Mesenchymal stem cell (in vitro differentiated cells and primary cell): ENCODE data around the gene BLVRB.
"Not testable (repeated sequence)": the region's sequence is repeated elsewhere in the genome, so short reads cannot be mapped to it uniquely, and the experiment has no call there.

Experiments
- DNase-seq: peaks from one replicate; pipeline ENCODE4 v3.0.0-alpha.2; 2013
- H2AFZ ChIP-seq: one replicate; pipeline ENCODE4 v1.6.1; 2013; ENCODE audit warnings: low read depth, mild to moderate bottlenecking, control low read depth, inconsistent platforms, low read length, moderate library complexity
- H2AK5ac ChIP-seq: 2 replicates; pipeline ENCODE4 v1.6.1; 2013; ENCODE audit warnings: low read length, moderate library complexity, mild to moderate bottlenecking, inconsistent platforms; ENCODE audit not compliant: severe bottlenecking
- H2BK120ac ChIP-seq: one replicate; pipeline ENCODE4 v1.6.1; 2013; ENCODE audit warnings: low read depth, mild to moderate bottlenecking, inconsistent platforms, low read length, moderate library complexity
- H2BK12ac ChIP-seq, 2 experiments: one replicate each; pipeline ENCODE4 v1.6.1; 2013; ENCODE audit warnings: inconsistent platforms in 2 of 2, low read length in 2 of 2, mild to moderate bottlenecking in 2 of 2, moderate library complexity in 2 of 2, control low read depth in 1 of 2
- H2BK15ac ChIP-seq: one replicate; pipeline ENCODE4 v1.6.1; 2013; ENCODE audit warnings: mild to moderate bottlenecking, low read depth, inconsistent platforms; ENCODE audit not compliant: poor library complexity, severe bottlenecking
- H2BK5ac ChIP-seq: 2 replicates; pipeline ENCODE4 v1.6.1; 2013; ENCODE audit warnings: low read depth, mild to moderate bottlenecking, low read length, control low read depth, inconsistent platforms; ENCODE audit not compliant: poor library complexity, severe bottlenecking
- H3K14ac ChIP-seq, 2 experiments: one replicate each; pipeline ENCODE4 v1.6.1; 2013; ENCODE audit warnings: inconsistent platforms in 2 of 2, low read length in 2 of 2, control low read depth in 1 of 2, mild to moderate bottlenecking in 1 of 2, moderate library complexity in 1 of 2
- H3K18ac ChIP-seq, 2 experiments: one replicate each; pipeline ENCODE4 v1.6.1; 2013; ENCODE audit warnings: inconsistent platforms in 2 of 2, low read length in 2 of 2, control low read depth in 1 of 2, low read depth in 1 of 2, mild to moderate bottlenecking in 1 of 2
- H3K23ac ChIP-seq, 2 experiments: one replicate each; pipeline ENCODE4 v1.6.1; 2013; ENCODE audit warnings: inconsistent platforms in 2 of 2, low read length in 2 of 2, mild to moderate bottlenecking in 2 of 2, moderate library complexity in 2 of 2, control low read depth in 1 of 2
- H3K27ac ChIP-seq: 2 replicates; pipeline ENCODE4 v1.5.1; 2013; ENCODE audit warnings: mild to moderate bottlenecking, moderate library complexity, low read length, control low read depth, inconsistent platforms; ENCODE audit not compliant: poor library complexity, severe bottlenecking
- H3K27me3 ChIP-seq, 2 experiments: 2 replicates each; pipeline versions ENCODE4 v1.6.1 to v1.7.0; 2013; ENCODE audit warnings: low read length in 2 of 2, mild to moderate bottlenecking in 2 of 2, moderate library complexity in 2 of 2, control low read depth in 1 of 2, inconsistent platforms in 1 of 2; ENCODE audit not compliant: control insufficient read depth in 1 of 2, insufficient read depth in 1 of 2
- H3K36me3 ChIP-seq, 2 experiments: 2 replicates each; pipeline versions ENCODE4 v1.6.1 to v1.7.0; 2013; ENCODE audit warnings: low read length in 2 of 2, control low read depth in 1 of 2, inconsistent platforms in 1 of 2, low read depth in 1 of 2, mild to moderate bottlenecking in 1 of 2; ENCODE audit not compliant: insufficient read depth in 2 of 2, control insufficient read depth in 1 of 2
- H3K4ac ChIP-seq, 2 experiments: one replicate each; pipeline ENCODE4 v1.6.1; 2013; ENCODE audit warnings: inconsistent platforms in 2 of 2, low read length in 2 of 2, mild to moderate bottlenecking in 2 of 2, moderate library complexity in 2 of 2, control low read depth in 1 of 2, low read depth in 1 of 2
- H3K4me1 ChIP-seq: 2 replicates; pipeline ENCODE4 v1.6.1; 2013; ENCODE audit warnings: low read depth, low read length, control low read depth; ENCODE audit not compliant: control insufficient read depth, insufficient read depth
- H3K4me2 ChIP-seq: 2 replicates; pipeline ENCODE4 v1.6.1; 2013; ENCODE audit warnings: low read length, mild to moderate bottlenecking, inconsistent platforms; ENCODE audit not compliant: poor library complexity, severe bottlenecking
- H3K4me3 ChIP-seq, 2 experiments: 2 replicates each; pipeline versions ENCODE4 v1.5.1 to v1.7.0; 2013; ENCODE audit warnings: low read length in 2 of 2, mild to moderate bottlenecking in 2 of 2, control low read depth in 1 of 2, low read depth in 1 of 2; ENCODE audit not compliant: insufficient read depth in 1 of 2
- H3K79me1 ChIP-seq: replicated peaks from 2 replicates; pipeline ENCODE4 v1.6.1; 2013; ENCODE audit warnings: mild to moderate bottlenecking, control low read depth, low read length, inconsistent platforms; ENCODE audit not compliant: poor library complexity, severe bottlenecking
- H3K9ac ChIP-seq: 2 replicates; pipeline ENCODE4 v1.7.0; 2013; ENCODE audit warnings: mild to moderate bottlenecking, low read length, moderate library complexity
- H3K9me3 ChIP-seq: 2 replicates; pipeline ENCODE4 v1.7.0; 2013; ENCODE audit warnings: mild to moderate bottlenecking, low read length; ENCODE audit not compliant: control insufficient read depth
- H4K8ac ChIP-seq: one replicate; pipeline ENCODE4 v1.6.1; 2013; ENCODE audit warnings: inconsistent platforms, mild to moderate bottlenecking, low read length, moderate library complexity
- H4K91ac ChIP-seq: one replicate; pipeline ENCODE4 v1.6.1; 2013; ENCODE audit warnings: mild to moderate bottlenecking, low read length, inconsistent platforms
- WGBS: methylation state at CpG from one replicate; pipeline ENCODE4 v1.1.7; 2013; ENCODE audit warnings: mixed read lengths; 5-methylcytosine and 5-hydroxymethylcytosine counted together

BLVRB gene

GRCh38 chr19:40410030-40410389 lies 55.5 kb downstream of the BLVRB start:
- Histone ChIP-seq H3K14ac (no peak overlapping the region), H2BK15ac (no peak overlapping the region), H3K4me1 (peaks cover 25% of the 10 kb centered on the region), H2AK5ac (no peak overlapping the region), H2BK12ac (no peak overlapping the region), H3K23ac (no peak overlapping the region), H3K79me1 (no peaks in the 10 kb centered on the region), H4K91ac (no peak overlapping the region), H4K8ac (no peak overlapping the region), H3K9ac (no peak overlapping the region), H3K4me3 (no peak overlapping the region), H3K27me3 (peaks cover 3 to 21% of the 10 kb centered on the region in 2 experiments), H2AFZ (no peak overlapping the region), H3K27ac (no peak overlapping the region), H3K9me3 (no peaks in the 10 kb centered on the region), H2BK120ac (no peak overlapping the region), H3K36me3 (no peaks in the 10 kb centered on the region), H3K4me2 (no peak overlapping the region), H2BK5ac (no peak overlapping the region), H3K4ac (no peak overlapping the region), H3K18ac (no peak overlapping the region)
- DNase-seq = no peak
- 85% methylated on average over 8 of the region's 9 CpGs for WGBS

GRCh38 chr19:40408598-40408925 lies 57.0 kb downstream of the BLVRB start:
- not testable (repeated sequence) for H3K4ac ChIP-seq, H4K91ac ChIP-seq, H3K36me3 ChIP-seq, H3K4me2 ChIP-seq, H2BK120ac ChIP-seq, H3K14ac ChIP-seq, H3K4me3 ChIP-seq, H3K9me3 ChIP-seq, H2BK5ac ChIP-seq, H3K18ac ChIP-seq, H3K79me1 ChIP-seq, H2AFZ ChIP-seq, H2BK15ac ChIP-seq, H2AK5ac ChIP-seq, H4K8ac ChIP-seq, H2BK12ac ChIP-seq, DNase-seq, H3K23ac ChIP-seq, H3K27ac ChIP-seq, H3K9ac ChIP-seq
- H3K27me3 ChIP-seq = peaks cover 3 to 21% of the 10 kb centered on the region in 2 experiments
- peaks cover 21% of the 10 kb centered on the region for H3K4me1 ChIP-seq
- WGBS = 91% methylated on average over 8 of the region's 8 CpGs

GRCh38 chr19:40407714-40408597 lies 57.6 kb downstream of the BLVRB start:
- Histone ChIP-seq H3K4ac (no peak overlapping the region), H2BK5ac (no peak overlapping the region), H3K27me3 (peaks cover 2 to 15% of the 10 kb centered on the region in 2 experiments), H3K14ac (no peak overlapping the region), H3K9ac (no peak overlapping the region), H2BK15ac (peak overlapping the region; percentile 36), H4K8ac (peak overlapping the region; percentile 62), H3K4me2 (no peak overlapping the region), H3K36me3 (no peaks in the 10 kb centered on the region), H3K4me3 (no peak overlapping the region), H3K9me3 (no peaks in the 10 kb centered on the region), H3K79me1 (no peaks in the 10 kb centered on the region), H3K4me1 (peaks cover 21% of the 10 kb centered on the region), H2AK5ac (no peak overlapping the region), H2BK12ac (no peak overlapping the region), H2AFZ (no peak overlapping the region), H2BK120ac (no peak overlapping the region), H3K18ac (no peak overlapping the region), H3K23ac (no peak overlapping the region), H4K91ac (peak overlapping the region; percentile 58), H3K27ac (no peak overlapping the region)
- DNase-seq = no peak
- WGBS = 89% methylated on average over 22 of the region's 22 CpGs

- Histone ChIP-seq H3K9me3 (no peaks in the 10 kb centered on the region), H4K91ac (no peak overlapping the region), H3K18ac (peak overlapping the region; percentile 84 to 85), H3K23ac (no peak overlapping the region), H2BK5ac (no peak overlapping the region), H3K9ac (peak overlapping the region; percentile 72), H2BK12ac (peak overlapping the region in 1 of 2 experiments; percentile 7), H2BK120ac (peak overlapping the region; percentile 29), H3K14ac (no peak overlapping the region), H3K4ac (peak overlapping the region in 1 of 2 experiments; percentile 77), H3K4me3 (peak overlapping the region; percentile 66 to 78), H3K79me1 (peaks cover 1% of the 10 kb centered on the region), H2BK15ac (no peak overlapping the region), H3K4me1 (peaks cover 5% of the 10 kb centered on the region), H4K8ac (peak overlapping the region; percentile 59), H3K4me2 (peak overlapping the region; percentile 77), H2AFZ (no peak overlapping the region), H2AK5ac (no peak overlapping the region), H3K36me3 (peaks cover 0 to 4% of the 10 kb centered on the region in 2 experiments), H3K27ac (peak overlapping the region; percentile 6), H3K27me3 (peaks cover 0 to 3% of the 10 kb centered on the region in 2 experiments)
- 2% methylated on average over 32 of the region's 41 CpGs for WGBS
- DNase-seq = peak; percentile 88
Measured at GRCh38 chr19:40403262-40403984, 62.1 kb downstream of the BLVRB start.
